Astrocyte of the cerebellum (primary cell): Measurements from ENCODE around the gene FSCN2.

Experiments used
- DNase-seq: peaks from one replicate; pipeline ENCODE4 v3.0.0-alpha.2; 2011; ENCODE audit warnings: low read depth
- H3K4me3 ChIP-seq: 2 replicates; pipeline ENCODE4 v1.5.1; 2011; ENCODE audit warnings: mild to moderate bottlenecking, low read depth, low read length, moderate library complexity
- CTCF ChIP-seq: IDR thresholded peaks from 2 replicates; pipeline ENCODE4 v1.5.1; 2012; ENCODE audit warnings: low read length, low read depth, moderate library complexity, mild to moderate bottlenecking; ENCODE audit errors: missing control alignments
- in situ Hi-C: cut with HindIII; loops from 2 replicates; pipeline ENCODE4 v1.10.0; 2017; ENCODE audit warnings: low sequenced_read_pairs

The FSCN2 gene

GRCh38 chr17:81541123-81541522 is 12.9 kb downstream of the FSCN2 start:
- in situ Hi-C loops: no loop called here
- no peak for TF ChIP-seq CTCF
- no peak overlapping the region for H3K4me3 ChIP-seq
- DNase-seq: no peak

- H3K4me3 ChIP-seq: no peak overlapping the region
- in situ Hi-C loops: no loop called here
- TF ChIP-seq CTCF: no peak
- DNase-seq: no peak
Measured at GRCh38 chr17:81542431-81543338, 14.5 kb downstream of the FSCN2 start.

GRCh38 chr17:81543339-81543675 is 15.1 kb downstream of the FSCN2 start:
- DNase-seq: no peak
- H3K4me3 ChIP-seq: no peak overlapping the region
- no peak for TF ChIP-seq CTCF
- in situ Hi-C loops: no loop called here

GRCh38 chr17:81543756-81544155 is 15.6 kb downstream of the FSCN2 start:
- in situ Hi-C loops: no loop called here
- no peak overlapping the region for H3K4me3 ChIP-seq
- TF ChIP-seq CTCF: no peak
- no peak for DNase-seq

- no peak for TF ChIP-seq CTCF
- H3K4me3 ChIP-seq: no peak overlapping the region
- no peak for DNase-seq
- in situ Hi-C loops: no loop called here
Measured at GRCh38 chr17:81544281-81544974, 16.3 kb downstream of the FSCN2 start.

- TF ChIP-seq CTCF: no peak
- DNase-seq: no peak
- in situ Hi-C loops: no loop called here
- no peak overlapping the region for H3K4me3 ChIP-seq
Measured at GRCh38 chr17:81545160-81545949, 17.2 kb downstream of the FSCN2 start.
